Measurements from ENCODE around the gene IFI44.

GRCh38 chr1:78702426-78702825 lies 52.8 kb downstream of the IFI44 start:
- no peak for TF ChIP-seq CTCF (IDR thresholded peaks at IDR 0.05)
- no peak for TF ChIP-seq POLR2A (IDR thresholded peaks at IDR 0.05)
- TF ChIP-seq EP300 (IDR thresholded peaks at IDR 0.05), result no peak
